AG09319 (cell line): ENCODE results near the gene HTRA2.
A peak's percentile ranks its signal among the peaks of the same experiment; 100 is the strongest.

Source experiments
- DNase-seq: peaks from one replicate; pipeline ENCODE4 v3.0.0-alpha.2; 2010; ENCODE audit warnings: low read depth; ENCODE audit errors: extremely low read depth
- CTCF ChIP-seq: IDR thresholded peaks from 2 replicates; pipeline ENCODE4 v1.5.1; 2011; ENCODE audit warnings: low read depth, mild to moderate bottlenecking, inconsistent platforms, low read length, moderate library complexity

Gene HTRA2

DNA sequence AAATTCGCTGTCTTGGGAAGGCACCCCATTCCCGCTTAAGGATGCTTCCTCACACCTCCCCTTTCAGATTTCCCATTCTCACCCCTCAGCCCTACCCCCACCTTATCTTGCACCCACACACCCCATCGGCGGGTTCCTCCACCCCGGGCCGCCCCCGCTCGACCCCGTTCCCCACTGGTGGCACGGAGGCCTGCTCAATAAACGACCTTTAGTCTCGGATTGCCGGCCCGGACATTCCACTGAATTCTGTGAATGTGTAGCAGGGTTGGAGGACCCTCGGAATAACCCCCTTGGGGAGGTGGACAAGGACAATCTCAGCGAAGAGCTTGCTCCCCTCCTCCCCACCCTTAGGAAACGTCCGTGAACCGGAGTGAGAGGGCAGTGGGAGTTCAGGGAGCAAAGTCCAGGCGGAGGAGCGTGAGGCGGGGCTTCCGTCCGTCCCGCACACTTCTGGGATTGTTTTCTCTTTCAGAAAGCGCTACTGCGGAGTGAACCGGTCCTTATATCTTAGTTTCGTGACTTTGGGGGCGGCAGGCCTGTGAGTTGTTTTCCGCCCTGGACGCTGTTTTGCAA lies 27.5 kb upstream of the HTRA2 start:
- TF ChIP-seq CTCF: no peak
- no peak for DNase-seq

- peak; percentile 42 for TF ChIP-seq CTCF
- DNase-seq: peak; percentile 50
Measured at GRCh38 chr2:74502720-74503505, 26.8 kb upstream of the HTRA2 start.

DNA sequence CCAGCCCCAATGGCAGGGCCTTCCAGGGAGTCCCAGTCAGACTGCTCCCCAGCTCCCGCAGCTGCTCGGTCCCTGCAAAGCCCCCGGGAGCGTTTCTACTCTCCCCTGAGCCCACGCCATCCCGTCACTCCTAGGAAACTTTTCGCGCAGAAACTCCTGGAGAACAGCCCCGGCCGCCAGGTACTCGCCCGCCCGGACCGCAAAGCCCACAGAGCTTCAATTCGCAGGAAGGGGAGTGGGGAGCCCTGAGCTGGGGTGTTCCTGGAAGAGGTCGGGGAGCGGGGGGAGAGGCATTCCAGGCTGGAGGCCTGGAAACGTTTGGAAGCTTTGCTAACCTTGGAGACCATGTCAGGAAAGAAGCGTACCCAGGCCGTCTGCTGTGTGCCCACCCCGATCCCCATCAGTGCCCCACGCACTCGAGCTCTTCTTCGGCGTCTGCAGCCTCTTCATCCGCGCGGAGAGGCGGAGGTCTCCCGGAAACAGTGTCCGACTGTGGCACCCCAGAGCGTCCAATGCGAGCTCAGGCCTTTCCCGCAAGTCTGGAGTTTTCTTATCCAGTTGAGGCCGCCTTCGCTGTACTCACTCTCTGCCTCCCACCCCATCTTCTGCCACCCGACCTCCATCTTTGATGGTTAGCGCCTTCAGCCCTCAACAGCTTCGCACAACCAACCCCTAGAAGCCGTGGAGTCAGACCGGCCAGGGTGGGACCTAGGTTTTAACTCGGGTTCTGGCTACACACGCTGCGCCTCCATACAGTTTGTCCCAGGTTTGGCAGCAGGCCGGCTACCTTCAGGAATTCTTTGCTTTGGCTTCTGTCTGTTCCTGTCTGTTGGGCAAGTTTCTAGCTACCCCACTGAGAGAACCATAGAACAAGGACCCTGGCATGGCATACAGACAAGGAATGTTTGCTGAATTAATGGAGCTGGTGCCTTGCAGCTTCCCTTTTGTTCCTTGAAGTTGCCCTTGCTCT lies 25.9 kb upstream of the HTRA2 start:
- DNase-seq: no peak
- TF ChIP-seq CTCF: no peak

- DNase-seq: no peak
- no peak for TF ChIP-seq CTCF
Measured at GRCh38 chr2:74504591-74504990, 25.1 kb upstream of the HTRA2 start.

GRCh38 chr2:74505448-74506246 lies 24.1 kb upstream of the HTRA2 start:
- DNase-seq: no peak
- no peak for TF ChIP-seq CTCF

DNA sequence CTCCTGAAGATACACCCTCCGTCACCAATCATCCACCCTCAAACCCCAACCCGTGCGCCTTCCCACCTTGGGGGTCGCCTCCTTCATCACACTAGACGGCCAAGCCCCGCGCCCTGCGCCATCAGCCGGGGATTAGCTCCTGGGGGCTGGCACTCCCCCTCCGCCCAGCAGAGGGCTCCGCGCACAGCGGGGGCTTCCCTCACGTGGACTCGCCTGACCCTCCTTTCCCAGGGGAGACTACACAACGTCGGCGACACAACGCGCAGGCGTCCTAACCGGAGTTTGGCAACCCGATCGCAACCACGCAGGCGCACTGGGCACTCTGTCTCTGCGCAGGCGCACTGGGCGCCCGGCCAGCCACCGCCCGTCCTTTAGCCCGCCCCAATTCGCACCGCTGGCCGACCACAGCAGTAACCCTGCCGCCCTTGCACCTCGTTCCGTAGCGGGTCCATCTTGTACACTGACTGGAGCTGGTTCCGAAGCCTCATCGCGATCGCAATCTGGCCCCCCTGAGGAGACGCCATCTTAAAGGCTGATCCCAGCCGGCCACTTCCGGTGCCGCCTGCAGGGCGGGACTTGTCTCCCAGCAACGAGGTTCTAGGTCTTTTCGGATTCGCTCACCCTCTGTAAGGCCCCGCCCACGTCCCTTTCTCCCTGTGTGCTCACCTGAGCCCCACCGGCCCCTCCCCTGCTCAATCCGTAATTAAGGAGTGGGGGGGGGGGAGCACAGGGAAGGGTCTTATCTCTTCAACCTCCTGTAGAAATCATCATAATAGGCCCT lies 22.4 kb upstream of the HTRA2 start, which contains the start of gene PCGF1:
PCGF1 (minus strand) TSS at position 551 of the 781 bp plus-strand sequence; CDS start at position 524, 27 bp downstream.
- TF ChIP-seq CTCF: peak; percentile 44
- peak; percentile 97 for DNase-seq
